Body of pancreas (tissue), 4 donors: Measurements from ENCODE around the gene CANT1. TPM values are rescaled to one million over a fixed set of nuclear protein-coding genes. Genes with fewer than 3 reads are reported as not detected.

Experiments used
- ATAC-seq: fragments of 150-250 bp; one replicate; pipeline ENCODE4 v1.9.1; 2016
- DNase-seq, 4 donors: peaks; one replicate each; pipeline ENCODE4 v3.0.0-alpha.2; 2019
- H3K27ac ChIP-seq, 4 donors: fragments of 200-600 bp; sonication (generic); 1 replicate in 3 of 4; 2 replicates in 1 of 4; pipeline versions ENCODE4 v1.5.1 to v1.6.1; 2016 to 2019; ENCODE audit warnings: mild to moderate bottlenecking in 1 of 4, mixed read lengths in 1 of 4, moderate library complexity in 1 of 4
- H3K27me3 ChIP-seq, 2 donors: fragments of 200-600 bp; sonication (generic); one replicate each; pipeline ENCODE4 v1.6.0; 2016; ENCODE audit warnings: mild to moderate bottlenecking in 1 of 2
- H3K36me3 ChIP-seq, 2 donors: fragments of 200-600 bp; sonication (generic); replicated peaks in 1 of 2; 2 replicates each; pipeline ENCODE4 v1.5.1; 2016; ENCODE audit warnings: low read depth in 2 of 2; ENCODE audit not compliant: insufficient read depth in 1 of 2
- H3K4me1 ChIP-seq: fragments of 200-600 bp; sonication (generic); one replicate; pipeline ENCODE4 v1.6.0; 2016
- H3K4me3 ChIP-seq, 2 donors: fragments of 200-600 bp; sonication (generic); 1 replicate in 1 of 2; 2 replicates in 1 of 2; pipeline ENCODE4 v1.5.1; 2016 to 2019
- H3K9me3 ChIP-seq, 3 donors: fragments of 200-600 bp; sonication (generic); 1 replicate in 2 of 3; 2 replicates in 1 of 3; pipeline ENCODE4 v1.5.1; 2016
- POLR2A ChIP-seq, 3 donors: fragments of 450-650 bp; IDR thresholded peaks; one replicate each; pipeline ENCODE4 v1.6.1; 2016; ENCODE audit warnings: antibody characterized with exemption in 3 of 3, mild to moderate bottlenecking in 2 of 3
- WGBS, 2 donors: methylation state at CpG; one replicate each; pipeline ENCODE4 v1.1.5; 2017; 5-methylcytosine and 5-hydroxymethylcytosine counted together
- intact Hi-C: fragments of 100-400 bp; cut with DNase I; formaldehyde crosslinking; loops from one replicate; pipeline ENCODE4 v1.15.1; 2023
- total RNA-seq, 2 donors: library from RNA; depleted of rRNA; stranded (reverse); fragments of >200 nt; gene quantifications; one replicate each; pipeline ENCODE4 v1.1.0, GENCODE V29; 2016
- TF ChIP-seq, protein P1 (sequence below), 7 experiments: fragments of 450-650 bp in 4 of 7; fragments of 200-600 bp in 3 of 7; sonication (generic) in 3 of 7; IDR thresholded peaks; one replicate each; pipeline ENCODE4 v1.5.1; 2016 to 2019; ENCODE audit warnings: antibody characterized with exemption in 7 of 7

Gene CANT1
- total RNA-seq, 2 donors from 2014 or later, result 12.5 to 17.5 TPM

DNA sequence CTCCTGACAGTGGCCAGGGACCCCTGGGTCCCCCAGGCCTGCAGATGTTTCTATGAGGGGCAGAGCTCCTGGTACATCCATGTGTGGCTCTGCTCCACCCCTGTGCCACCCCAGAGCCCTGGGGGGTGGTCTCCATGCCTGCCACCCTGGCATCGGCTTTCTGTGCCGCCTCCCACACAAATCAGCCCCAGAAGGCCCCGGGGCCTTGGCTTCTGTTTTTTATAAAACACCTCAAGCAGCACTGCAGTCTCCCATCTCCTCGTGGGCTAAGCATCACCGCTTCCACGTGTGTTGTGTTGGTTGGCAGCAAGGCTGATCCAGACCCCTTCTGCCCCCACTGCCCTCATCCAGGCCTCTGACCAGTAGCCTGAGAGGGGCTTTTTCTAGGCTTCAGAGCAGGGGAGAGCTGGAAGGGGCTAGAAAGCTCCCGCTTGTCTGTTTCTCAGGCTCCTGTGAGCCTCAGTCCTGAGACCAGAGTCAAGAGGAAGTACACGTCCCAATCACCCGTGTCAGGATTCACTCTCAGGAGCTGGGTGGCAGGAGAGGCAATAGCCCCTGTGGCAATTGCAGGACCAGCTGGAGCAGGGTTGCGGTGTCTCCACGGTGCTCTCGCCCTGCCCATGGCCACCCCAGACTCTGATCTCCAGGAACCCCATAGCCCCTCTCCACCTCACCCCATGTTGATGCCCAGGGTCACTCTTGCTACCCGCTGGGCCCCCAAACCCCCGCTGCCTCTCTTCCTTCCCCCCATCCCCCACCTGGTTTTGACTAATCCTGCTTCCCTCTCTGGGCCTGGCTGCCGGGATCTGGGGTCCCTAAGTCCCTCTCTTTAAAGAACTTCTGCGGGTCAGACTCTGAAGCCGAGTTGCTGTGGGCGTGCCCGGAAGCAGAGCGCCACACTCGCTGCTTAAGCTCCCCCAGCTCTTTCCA, 39.5 kb upstream of the CANT1 start:
- intact Hi-C loops, result no loop called here
- 68 to 69% methylated on average over 20 of the region's 21 CpGs for WGBS, 2 donors

DNA sequence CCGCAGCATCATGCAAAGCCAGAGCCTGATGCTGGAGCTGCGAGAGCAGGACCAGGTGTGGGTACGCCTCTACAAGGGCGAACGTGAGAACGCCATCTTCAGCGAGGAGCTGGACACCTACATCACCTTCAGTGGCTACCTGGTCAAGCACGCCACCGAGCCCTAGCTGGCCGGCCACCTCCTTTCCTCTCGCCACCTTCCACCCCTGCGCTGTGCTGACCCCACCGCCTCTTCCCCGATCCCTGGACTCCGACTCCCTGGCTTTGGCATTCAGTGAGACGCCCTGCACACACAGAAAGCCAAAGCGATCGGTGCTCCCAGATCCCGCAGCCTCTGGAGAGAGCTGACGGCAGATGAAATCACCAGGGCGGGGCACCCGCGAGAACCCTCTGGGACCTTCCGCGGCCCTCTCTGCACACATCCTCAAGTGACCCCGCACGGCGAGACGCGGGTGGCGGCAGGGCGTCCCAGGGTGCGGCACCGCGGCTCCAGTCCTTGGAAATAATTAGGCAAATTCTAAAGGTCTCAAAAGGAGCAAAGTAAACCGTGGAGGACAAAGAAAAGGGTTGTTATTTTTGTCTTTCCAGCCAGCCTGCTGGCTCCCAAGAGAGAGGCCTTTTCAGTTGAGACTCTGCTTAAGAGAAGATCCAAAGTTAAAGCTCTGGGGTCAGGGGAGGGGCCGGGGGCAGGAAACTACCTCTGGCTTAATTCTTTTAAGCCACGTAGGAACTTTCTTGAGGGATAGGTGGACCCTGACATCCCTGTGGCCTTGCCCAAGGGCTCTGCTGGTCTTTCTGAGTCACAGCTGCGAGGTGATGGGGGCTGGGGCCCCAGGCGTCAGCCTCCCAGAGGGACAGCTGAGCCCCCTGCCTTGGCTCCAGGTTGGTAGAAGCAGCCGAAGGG, 38.6 kb upstream of the CANT1 start:
- Histone ChIP-seq H3K9me3 (no peaks in the 10 kb centered on the region), H3K27me3 (no peaks in the 10 kb centered on the region), H3K4me3 (no peak overlapping the region), H3K36me3 (no peaks in the 10 kb centered on the region), H3K4me1 (peaks cover 3% of the 10 kb centered on the region), H3K27ac (no peak overlapping the region)
- 72 to 81% methylated on average over 14 to 39 of the region's 41 CpGs for WGBS, 2 donors
- intact Hi-C loops, result no loop called here
- no peak for DNase-seq
- TF ChIP-seq POLR2A (IDR thresholded peaks at IDR 0.05), result no peak
- TF ChIP-seq, protein P1, sequence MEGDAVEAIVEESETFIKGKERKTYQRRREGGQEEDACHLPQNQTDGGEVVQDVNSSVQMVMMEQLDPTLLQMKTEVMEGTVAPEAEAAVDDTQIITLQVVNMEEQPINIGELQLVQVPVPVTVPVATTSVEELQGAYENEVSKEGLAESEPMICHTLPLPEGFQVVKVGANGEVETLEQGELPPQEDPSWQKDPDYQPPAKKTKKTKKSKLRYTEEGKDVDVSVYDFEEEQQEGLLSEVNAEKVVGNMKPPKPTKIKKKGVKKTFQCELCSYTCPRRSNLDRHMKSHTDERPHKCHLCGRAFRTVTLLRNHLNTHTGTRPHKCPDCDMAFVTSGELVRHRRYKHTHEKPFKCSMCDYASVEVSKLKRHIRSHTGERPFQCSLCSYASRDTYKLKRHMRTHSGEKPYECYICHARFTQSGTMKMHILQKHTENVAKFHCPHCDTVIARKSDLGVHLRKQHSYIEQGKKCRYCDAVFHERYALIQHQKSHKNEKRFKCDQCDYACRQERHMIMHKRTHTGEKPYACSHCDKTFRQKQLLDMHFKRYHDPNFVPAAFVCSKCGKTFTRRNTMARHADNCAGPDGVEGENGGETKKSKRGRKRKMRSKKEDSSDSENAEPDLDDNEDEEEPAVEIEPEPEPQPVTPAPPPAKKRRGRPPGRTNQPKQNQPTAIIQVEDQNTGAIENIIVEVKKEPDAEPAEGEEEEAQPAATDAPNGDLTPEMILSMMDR (IDR thresholded peaks at IDR 0.05), result no peak
- no peak for ATAC-seq

More for the DNA sequence above, 39.5 kb upstream of the CANT1 start:
- Histone ChIP-seq H3K9me3 (no peaks in the 10 kb centered on the region), H3K4me1 (peaks cover 3% of the 10 kb centered on the region), H3K27ac (no peak overlapping the region), H3K27me3 (no peaks in the 10 kb centered on the region), H3K36me3 (no peaks in the 10 kb centered on the region), H3K4me3 (no peak overlapping the region)
- ATAC-seq (no peak), DNase-seq (no peak)
- no peak for TF ChIP-seq POLR2A (IDR thresholded peaks at IDR 0.05)
- TF ChIP-seq, protein P1 (IDR thresholded peaks at IDR 0.05), result no peak

DNA sequence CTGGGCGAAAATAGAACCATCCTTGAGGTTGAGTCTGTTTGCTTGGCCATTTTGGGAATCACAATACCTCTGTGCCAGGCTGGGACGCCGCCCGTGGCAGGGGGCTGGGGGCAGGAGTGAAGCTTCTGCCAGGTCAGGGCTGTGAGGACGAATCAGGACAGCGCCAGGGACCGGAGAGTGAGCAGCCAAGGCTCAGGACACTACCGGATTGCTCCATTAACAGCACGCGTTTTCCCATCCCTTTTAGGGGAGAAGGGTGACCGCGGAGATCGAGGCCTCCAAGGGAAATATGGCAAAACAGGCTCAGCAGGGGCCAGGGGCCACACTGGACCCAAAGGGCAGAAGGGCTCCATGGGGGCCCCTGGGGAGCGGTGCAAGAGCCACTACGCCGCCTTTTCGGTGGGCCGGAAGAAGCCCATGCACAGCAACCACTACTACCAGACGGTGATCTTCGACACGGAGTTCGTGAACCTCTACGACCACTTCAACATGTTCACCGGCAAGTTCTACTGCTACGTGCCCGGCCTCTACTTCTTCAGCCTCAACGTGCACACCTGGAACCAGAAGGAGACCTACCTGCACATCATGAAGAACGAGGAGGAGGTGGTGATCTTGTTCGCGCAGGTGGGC, 37.8 kb upstream of the CANT1 start:
- no peak for ATAC-seq
- no peak for DNase-seq

DNA sequence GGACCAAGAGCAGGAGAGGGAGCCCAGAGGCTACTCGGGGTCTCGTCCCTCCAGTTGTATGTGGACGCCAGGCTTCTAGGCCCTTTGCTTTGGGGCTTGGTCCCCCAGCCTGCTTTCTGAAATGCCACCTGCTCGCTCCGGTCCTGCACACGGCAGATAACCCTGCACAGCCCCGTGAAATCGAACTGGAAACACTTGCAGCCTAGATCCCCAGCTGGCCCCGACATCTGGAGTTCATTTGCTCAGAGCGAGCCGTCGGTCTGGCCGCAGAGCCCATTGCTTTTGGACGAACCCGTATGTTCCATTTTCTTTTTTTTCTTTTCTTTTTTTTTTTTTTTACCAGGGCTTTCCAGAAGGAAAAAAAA, 37.3 kb upstream of the CANT1 start:
- Histone ChIP-seq H3K36me3 (no peaks in the 10 kb centered on the region), H3K4me1 (peaks cover 3% of the 10 kb centered on the region), H3K27me3 (no peaks in the 10 kb centered on the region), H3K9me3 (no peaks in the 10 kb centered on the region), H3K4me3 (no peak overlapping the region), H3K27ac (no peak overlapping the region)
- TF ChIP-seq, protein P1 (IDR thresholded peaks at IDR 0.05), result no peak
- no peak for TF ChIP-seq POLR2A (IDR thresholded peaks at IDR 0.05)
- DNase-seq (no peak), ATAC-seq (no peak)
- intact Hi-C loops, result no loop called here
- whole genome bisulfite sequencing, 2 donors, result 52 to 61% methylated on average over 12 to 13 of the region's 15 CpGs

More for the DNA sequence above, 37.8 kb upstream of the CANT1 start:
- H3K27me3 ChIP-seq, result no peaks in the 10 kb centered on the region
- intact Hi-C loops, result no loop called here
- no peaks in the 10 kb centered on the region for H3K9me3 ChIP-seq
- H3K27ac ChIP-seq, result no peak overlapping the region
- TF ChIP-seq POLR2A (IDR thresholded peaks at IDR 0.05), result no peak
- TF ChIP-seq, protein P1 (IDR thresholded peaks at IDR 0.05), result no peak
- WGBS, 2 donors, result 77 to 83% methylated on average over 25 to 30 of the region's 30 CpGs
- H3K4me1 ChIP-seq, result peaks cover 3% of the 10 kb centered on the region
- H3K36me3 ChIP-seq, result no peaks in the 10 kb centered on the region
- H3K4me3 ChIP-seq, result no peak overlapping the region
